ENCODE measurements around the gene COMMD4. TPM values are rescaled to one million over a fixed set of nuclear protein-coding genes. Genes with fewer than 3 reads are reported as not detected.

Gene COMMD4
- total RNA-seq, 2 experiments from 2014 or later, result 67.1 to 72.3 TPM

DNA sequence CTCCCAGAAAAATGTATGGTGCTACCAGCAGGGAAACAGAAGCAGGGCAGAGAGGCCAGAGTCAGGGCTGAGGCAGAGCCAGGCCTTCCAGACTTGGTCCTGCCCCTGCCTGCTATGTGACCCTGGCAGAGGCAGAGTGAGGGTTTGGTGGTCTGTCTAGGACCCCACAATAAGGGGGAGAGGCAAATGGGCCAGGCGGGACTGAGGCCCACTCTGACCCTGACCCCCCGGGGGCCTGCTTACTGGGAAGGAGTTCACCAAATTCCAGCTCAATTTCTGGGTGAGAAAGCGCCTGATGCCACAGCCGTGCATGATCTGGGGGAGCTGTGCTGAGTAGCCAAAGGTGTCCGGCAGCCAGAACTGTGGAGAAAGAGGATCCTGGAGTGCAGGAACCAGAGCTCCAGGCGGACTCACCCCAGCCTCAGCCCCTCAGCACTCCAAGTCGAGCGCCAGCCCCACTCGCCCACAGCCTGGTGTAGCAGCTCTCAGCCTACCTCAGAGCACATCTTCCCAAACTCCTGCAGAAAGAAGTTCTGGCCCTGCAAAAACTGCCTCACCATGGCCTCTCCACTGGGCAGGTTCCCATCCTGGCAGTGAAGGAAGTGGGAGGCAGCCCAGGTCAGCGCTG lies 25.6 kb downstream of the COMMD4 start:
- no peaks in the 10 kb centered on the region for H3K9me3 Mint-ChIP-seq
- POLR2A ChIA-PET, result interaction anchor here (1.5 kb wide), 1 partner anchor 8 kb away, joined by 5 read pairs; no protein-coding TSS in a partner anchor
- no peak overlapping the region for H3K4me3 Mint-ChIP-seq
- peaks cover 25% of the 10 kb centered on the region for H3K36me3 Mint-ChIP-seq (ENCODE audit: low read depth)
- no peak overlapping the region for H3K27ac Mint-ChIP-seq
- ATAC-seq (no peak), DNase-seq (no peak)
- TF ChIP-seq, protein P1, sequence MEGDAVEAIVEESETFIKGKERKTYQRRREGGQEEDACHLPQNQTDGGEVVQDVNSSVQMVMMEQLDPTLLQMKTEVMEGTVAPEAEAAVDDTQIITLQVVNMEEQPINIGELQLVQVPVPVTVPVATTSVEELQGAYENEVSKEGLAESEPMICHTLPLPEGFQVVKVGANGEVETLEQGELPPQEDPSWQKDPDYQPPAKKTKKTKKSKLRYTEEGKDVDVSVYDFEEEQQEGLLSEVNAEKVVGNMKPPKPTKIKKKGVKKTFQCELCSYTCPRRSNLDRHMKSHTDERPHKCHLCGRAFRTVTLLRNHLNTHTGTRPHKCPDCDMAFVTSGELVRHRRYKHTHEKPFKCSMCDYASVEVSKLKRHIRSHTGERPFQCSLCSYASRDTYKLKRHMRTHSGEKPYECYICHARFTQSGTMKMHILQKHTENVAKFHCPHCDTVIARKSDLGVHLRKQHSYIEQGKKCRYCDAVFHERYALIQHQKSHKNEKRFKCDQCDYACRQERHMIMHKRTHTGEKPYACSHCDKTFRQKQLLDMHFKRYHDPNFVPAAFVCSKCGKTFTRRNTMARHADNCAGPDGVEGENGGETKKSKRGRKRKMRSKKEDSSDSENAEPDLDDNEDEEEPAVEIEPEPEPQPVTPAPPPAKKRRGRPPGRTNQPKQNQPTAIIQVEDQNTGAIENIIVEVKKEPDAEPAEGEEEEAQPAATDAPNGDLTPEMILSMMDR (IDR thresholded peaks at IDR 0.05), result no peak
- intact Hi-C loops (cut with micrococcal nuclease), result loop anchor here (10.0 kb wide), 1 partner anchor 283 kb away; the partner anchor contains the start of genes IMP3 and SNX33
- CTCF ChIA-PET, result no interaction called here
- no peaks in the 10 kb centered on the region for H3K4me1 Mint-ChIP-seq (ENCODE audit: low read depth)
- H3K27me3 Mint-ChIP-seq, result no peaks in the 10 kb centered on the region

DNA sequence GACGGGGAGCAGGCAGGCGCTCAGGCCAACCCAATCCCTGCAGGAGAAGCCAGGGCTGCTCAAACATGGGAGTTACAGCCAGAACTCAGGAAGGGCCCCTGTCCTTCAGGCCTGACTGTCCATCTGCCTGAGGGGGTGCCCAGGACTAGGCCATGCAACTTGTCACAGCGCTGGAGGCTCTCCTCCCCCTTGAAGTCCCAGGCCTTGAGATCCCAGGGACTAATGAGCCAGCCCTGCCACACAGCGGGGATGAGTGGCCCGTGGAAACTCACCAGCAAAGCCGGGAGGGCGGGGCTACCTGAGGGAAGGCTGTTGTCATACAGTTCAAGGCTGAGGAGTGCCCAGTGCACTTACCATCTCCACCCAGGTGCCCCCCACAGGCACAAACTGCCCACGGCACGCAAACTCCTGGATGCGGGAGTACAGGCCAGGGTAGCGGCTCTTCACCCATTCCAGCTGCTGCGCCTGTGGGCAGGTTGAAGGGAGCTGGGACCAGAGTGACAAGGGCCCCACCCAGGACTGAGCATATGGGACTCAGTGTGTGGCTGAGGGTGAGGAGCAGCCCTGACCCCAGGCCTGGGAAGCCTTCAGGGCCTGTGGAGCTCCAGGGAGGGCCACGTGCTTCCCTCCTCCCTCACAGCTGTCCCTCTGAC lies 26.3 kb downstream of the COMMD4 start:
- no peak for ATAC-seq
- Mint-ChIP-seq H3K36me3 (ENCODE audit: low read depth) (peaks cover 30% of the 10 kb centered on the region), H3K27me3 (no peaks in the 10 kb centered on the region), H3K27ac (no peak overlapping the region), H3K4me1 (ENCODE audit: low read depth) (peaks cover 5% of the 10 kb centered on the region), H3K4me3 (no peak overlapping the region), H3K9me3 (no peaks in the 10 kb centered on the region)
- DNase-seq, result no peak
- TF ChIP-seq, protein P1 (IDR thresholded peaks at IDR 0.05), result no peak
- intact Hi-C loops (cut with micrococcal nuclease), result loop anchor here (10.0 kb wide), 1 partner anchor 283 kb away; the partner anchor contains the start of genes IMP3 and SNX33
- ChIA-PET POLR2A (interaction anchor here (1.5 kb wide), 1 partner anchor 9 kb away, joined by 5 read pairs; no protein-coding TSS in a partner anchor), CTCF (no interaction called here)

DNA sequence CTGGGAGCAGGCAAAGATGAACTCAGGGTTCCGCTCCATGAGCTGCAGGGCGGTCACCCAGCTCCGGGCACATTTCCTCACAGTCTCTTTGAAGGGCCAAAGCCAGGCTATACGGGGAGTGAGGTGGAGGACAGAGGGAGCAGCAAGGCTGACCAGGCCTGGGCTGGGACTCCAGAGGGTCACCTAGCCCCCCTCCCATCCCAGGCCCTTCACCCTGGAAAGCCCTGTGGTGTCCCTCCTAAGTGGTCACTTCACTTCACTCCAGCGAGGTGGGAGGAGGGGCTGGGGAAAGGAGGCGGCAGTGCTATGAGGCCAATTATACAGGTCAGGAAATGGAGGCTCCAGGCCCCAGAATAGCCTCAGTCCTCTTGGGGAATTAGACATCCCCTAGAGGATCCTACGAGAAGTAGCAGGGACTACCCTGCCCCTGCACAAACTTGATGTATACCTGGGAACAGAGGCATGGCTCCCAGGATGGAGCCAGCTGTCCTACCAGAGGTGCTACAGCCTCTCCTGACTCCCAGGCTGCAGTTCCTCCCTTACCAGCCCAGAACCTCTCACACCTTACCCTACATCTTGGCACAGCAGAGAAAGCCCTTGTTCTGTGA lies 26.9 kb downstream of the COMMD4 start:
- Mint-ChIP-seq H3K27me3 (no peaks in the 10 kb centered on the region), H3K36me3 (ENCODE audit: low read depth) (peaks cover 34% of the 10 kb centered on the region), H3K4me1 (ENCODE audit: low read depth) (peaks cover 10% of the 10 kb centered on the region), H3K27ac (no peak overlapping the region), H3K9me3 (no peaks in the 10 kb centered on the region), H3K4me3 (no peak overlapping the region)
- intact Hi-C loops (cut with micrococcal nuclease), result loop anchor here (10.0 kb wide), 1 partner anchor 282 kb away; the partner anchor contains the start of genes IMP3 and SNX33
- POLR2A ChIA-PET, result interaction anchor here (1.5 kb wide), 1 partner anchor 10 kb away, joined by 5 read pairs; no protein-coding TSS in a partner anchor
- DNase-seq (no peak), ATAC-seq (no peak)
- CTCF ChIA-PET, result no interaction called here
- TF ChIP-seq, protein P1 (IDR thresholded peaks at IDR 0.05), result no peak

DNA sequence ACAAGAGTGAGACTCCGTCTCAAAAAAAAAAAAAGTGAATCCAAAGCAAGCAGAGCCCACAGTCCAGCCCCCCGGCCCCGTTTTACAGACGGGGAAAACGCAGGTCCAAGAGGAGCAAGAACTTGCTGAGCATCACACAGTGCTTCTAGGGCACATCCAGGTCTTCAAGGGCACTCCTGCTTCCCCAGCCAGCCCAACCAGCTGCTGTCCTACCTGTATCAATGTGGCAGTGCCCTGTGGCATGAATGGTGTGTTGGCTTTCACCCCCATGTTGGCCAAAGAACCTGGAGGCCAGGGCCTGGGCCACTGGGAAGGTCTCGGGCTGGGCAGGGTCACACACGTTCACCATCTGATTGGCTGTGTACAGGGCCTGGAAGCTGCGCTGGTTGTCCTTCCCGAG lies 27.9 kb downstream of the COMMD4 start:
- H3K4me1 Mint-ChIP-seq (ENCODE audit: low read depth), result peaks cover 11% of the 10 kb centered on the region
- intact Hi-C loops (cut with micrococcal nuclease), result loop anchor here (10.0 kb wide), 1 partner anchor 281 kb away; the partner anchor contains the start of genes IMP3 and SNX33
- H3K4me3 Mint-ChIP-seq, result no peak overlapping the region
- no peak for ATAC-seq
- POLR2A ChIA-PET, result no interaction called here
- CTCF ChIA-PET, result no interaction called here
- H3K9me3 Mint-ChIP-seq, result no peaks in the 10 kb centered on the region
- no peaks in the 10 kb centered on the region for H3K27me3 Mint-ChIP-seq
- TF ChIP-seq, protein P1 (IDR thresholded peaks at IDR 0.05), result no peak
- no peak for DNase-seq
- H3K27ac Mint-ChIP-seq, result no peak overlapping the region
- H3K36me3 Mint-ChIP-seq (ENCODE audit: low read depth), result peaks cover 33% of the 10 kb centered on the region
